Epithelial cell of proximal tubule (primary cell): Measurements from ENCODE around the gene ADRA1B. TPM values are rescaled to one million over a fixed set of nuclear protein-coding genes. Genes with fewer than 3 reads are reported as not detected.

Experiments
- DNase-seq: peaks from one replicate; pipeline ENCODE4 v3.0.0-alpha.2; 2011; ENCODE audit warnings: low read depth
- H3K4me3 ChIP-seq: 2 replicates; pipeline ENCODE4 v1.5.1; 2011; ENCODE audit warnings: low read depth, mild to moderate bottlenecking, low read length
- total RNA-seq: library from RNA; depleted of rRNA; stranded (reverse); fragments of >200 nt; gene quantifications from 2 replicates; pipeline ENCODE4 v1.2.3, GENCODE V29; 2015
- TF ChIP-seq, protein P1 (sequence below): conservative IDR thresholded peaks from 2 replicates; pipeline ENCODE4 v1.5.1; 2012; ENCODE audit warnings: low read depth, mild to moderate bottlenecking, low read length

Gene ADRA1B
- total RNA-seq, 1 donor from 2014 or later: 4.0 TPM

DNA sequence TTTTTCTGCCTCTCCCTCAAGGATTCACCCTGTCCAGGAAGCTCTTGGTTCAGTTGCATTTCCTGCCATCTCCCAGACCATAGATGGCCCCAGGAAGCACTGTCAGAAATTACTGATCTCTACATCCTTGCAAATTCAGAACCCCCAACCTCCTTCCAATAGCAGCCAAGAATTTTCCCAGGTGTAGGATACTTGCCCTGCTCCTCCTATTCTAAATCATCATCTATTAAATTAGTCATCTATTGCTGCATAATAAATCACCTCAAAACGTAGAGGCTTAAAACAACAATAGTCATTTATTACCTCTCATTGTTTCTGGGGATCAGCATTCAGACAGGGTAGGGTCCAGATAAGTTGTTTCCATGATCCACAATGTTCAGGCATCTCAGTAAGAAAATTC is 26.1 kb upstream of the ADRA1B start:
- no peak overlapping the region for H3K4me3 ChIP-seq
- TF ChIP-seq, protein P1, sequence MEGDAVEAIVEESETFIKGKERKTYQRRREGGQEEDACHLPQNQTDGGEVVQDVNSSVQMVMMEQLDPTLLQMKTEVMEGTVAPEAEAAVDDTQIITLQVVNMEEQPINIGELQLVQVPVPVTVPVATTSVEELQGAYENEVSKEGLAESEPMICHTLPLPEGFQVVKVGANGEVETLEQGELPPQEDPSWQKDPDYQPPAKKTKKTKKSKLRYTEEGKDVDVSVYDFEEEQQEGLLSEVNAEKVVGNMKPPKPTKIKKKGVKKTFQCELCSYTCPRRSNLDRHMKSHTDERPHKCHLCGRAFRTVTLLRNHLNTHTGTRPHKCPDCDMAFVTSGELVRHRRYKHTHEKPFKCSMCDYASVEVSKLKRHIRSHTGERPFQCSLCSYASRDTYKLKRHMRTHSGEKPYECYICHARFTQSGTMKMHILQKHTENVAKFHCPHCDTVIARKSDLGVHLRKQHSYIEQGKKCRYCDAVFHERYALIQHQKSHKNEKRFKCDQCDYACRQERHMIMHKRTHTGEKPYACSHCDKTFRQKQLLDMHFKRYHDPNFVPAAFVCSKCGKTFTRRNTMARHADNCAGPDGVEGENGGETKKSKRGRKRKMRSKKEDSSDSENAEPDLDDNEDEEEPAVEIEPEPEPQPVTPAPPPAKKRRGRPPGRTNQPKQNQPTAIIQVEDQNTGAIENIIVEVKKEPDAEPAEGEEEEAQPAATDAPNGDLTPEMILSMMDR: no peak
- no peak for DNase-seq

DNA sequence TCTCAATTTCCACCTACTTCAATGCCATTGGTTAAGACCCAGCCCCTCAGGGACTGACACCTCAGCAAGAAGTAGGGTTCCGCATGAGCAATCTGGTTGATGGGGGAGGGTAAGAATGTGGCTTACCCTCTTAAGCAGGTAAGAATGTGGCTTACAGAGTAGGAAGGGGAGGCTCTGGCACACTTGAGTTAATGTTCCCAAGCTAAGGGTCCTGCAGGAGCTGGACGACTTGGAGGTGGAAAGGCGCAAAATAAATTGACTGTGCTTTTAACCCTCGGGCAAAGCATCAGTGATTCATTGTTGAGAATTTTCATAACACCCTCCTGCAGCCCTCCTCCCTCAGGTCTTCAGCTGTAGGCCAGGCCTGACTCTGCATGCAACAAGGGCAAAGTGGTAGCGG is 24.9 kb upstream of the ADRA1B start:
- TF ChIP-seq, protein P1: no peak
- no peak overlapping the region for H3K4me3 ChIP-seq
- DNase-seq: no peak

DNA sequence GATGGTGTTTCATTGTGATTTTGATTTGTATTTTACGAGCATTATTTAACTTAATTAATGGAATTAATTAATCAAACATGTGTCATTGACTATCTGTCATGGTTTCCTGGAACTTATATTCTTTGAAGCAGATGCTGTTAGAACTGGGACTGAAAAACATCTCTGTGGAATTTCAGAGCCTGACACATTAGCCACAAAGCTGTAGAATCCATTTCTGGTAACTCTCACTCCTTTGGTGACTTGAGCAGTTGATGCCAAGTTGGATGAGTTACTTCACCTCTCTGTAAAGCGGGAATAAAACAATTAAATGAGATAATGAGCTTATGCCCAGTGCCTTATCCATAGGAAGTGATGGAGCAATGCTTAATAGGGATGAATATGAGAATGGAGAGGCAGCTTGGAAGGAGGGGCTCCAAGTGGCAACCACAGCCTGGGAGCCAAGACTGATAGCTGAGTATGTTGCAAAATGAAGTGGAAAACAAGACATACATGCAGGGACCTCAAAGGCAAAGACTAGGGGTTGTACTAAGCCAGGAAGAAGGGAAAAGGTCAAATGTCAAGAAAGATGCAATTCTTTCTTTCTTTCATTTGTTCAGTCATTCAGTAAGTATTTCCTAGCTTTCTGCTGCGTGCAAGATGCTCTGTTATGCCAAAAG is 23.1 kb upstream of the ADRA1B start:
- TF ChIP-seq, protein P1: no peak
- DNase-seq: no peak
- H3K4me3 ChIP-seq: no peak overlapping the region

DNA sequence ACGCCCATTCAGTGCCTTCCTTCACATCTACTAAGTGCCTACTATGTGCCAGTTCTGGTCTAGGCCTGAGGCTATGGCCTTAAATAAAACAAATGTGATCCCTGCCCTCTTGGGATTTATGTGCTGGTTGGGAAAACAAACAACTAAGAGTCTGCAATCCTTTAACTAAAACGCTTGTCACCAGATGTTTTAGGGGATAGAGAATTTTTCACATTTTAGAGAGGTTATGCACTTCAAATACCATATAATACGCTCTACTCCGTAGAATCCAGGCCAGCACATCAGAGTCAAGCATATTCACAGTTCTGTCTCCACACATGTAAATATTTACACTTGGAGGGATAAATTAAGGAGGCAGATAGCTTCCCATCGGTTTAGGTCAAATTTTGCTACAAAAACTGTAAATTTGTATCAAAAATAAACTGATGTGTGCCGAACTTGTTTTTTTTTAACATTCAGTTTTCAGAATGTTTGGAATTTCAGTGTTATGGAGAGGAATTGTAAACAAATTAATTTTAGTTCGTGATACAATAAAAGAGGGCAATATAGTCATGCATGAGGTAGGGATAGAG is 22.0 kb upstream of the ADRA1B start:
- TF ChIP-seq, protein P1: no peak
- no peak for DNase-seq
- H3K4me3 ChIP-seq: no peak overlapping the region

DNA sequence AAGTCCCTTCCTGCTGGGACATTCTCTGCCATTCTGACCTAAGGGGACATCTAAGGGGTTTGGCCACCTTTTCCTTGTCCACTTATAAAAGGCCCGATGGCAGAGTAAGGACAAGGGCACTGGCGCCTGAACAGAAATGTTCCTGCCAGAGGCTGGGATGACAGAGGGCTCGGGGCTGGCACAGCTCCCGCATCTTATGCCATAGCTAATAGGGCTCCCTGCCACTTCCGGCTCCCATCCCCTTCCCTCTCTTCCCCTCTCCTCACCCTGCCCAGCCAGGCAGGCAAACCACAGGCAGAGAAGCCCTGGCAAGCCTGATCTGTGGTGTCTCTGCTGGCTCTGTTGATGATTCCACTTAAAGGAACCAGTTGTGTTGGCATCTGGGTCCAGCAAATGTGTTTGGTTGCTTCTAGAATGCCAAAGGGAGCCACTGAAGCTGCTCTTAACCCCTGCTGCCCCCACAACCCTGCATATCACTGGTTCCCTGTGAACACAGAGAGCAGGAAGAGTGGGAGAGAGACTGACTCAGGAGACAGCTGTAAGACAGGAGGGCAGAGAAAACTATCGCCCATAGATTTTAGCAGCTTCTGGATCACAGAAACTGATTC is 18.4 kb upstream of the ADRA1B start:
- H3K4me3 ChIP-seq: no peak overlapping the region
- no peak for DNase-seq
- TF ChIP-seq, protein P1: no peak

DNA sequence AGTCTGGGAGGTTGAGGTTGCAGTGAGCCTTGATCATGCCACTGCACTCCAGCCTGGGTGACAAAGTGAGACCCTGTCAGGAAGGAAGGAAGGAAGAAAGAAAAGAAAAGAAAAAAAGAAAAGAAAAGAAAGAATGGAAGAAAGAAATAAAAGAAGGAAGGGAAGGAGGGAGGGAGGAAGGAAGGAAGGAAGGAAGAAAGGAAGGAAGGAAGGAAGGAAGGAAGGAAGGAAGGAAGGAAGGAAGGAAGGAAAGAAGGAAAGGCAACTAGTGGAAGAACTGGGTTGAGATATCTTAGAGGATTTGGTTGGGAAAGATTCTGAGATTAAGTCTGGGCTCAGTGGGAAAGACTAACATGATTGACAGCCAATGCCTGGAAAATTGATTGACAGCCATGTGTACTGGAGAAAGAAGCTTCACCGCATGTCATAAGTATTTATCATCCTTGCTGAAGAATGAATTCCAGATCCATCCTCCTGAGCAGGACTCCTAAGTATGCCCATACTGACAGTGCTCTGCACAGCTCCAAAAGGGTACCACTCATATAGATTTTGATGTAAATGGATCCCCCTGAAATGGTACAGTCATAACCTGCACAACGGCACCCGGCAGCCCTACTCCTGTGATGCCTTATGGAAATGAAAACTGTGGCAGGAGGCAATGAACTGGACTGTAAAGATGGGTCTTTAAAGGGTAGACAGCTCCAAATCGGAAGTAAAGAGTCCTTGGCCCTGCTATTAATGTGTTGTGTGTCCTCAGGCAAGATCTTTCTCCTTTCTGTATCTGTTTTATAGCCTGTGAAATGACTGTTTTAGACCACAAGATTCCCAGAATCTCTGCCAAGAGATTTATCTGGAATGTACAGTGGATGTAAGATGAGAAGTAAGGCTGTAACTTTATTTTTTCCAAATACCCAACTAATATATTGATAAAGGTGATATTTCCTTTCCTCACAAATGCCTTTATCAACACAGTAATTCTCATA is 16.9 kb upstream of the ADRA1B start:
- TF ChIP-seq, protein P1: no peak
- no peak for DNase-seq
- no peak overlapping the region for H3K4me3 ChIP-seq
